NCI-H1105 (cell line): ENCODE data around the gene CARD19.

Experiments used
- DNase-seq: peaks from one replicate; lab custom pipeline; 2025; lab: John Stamatoyannopoulos, UW

The CARD19 gene

DNA sequence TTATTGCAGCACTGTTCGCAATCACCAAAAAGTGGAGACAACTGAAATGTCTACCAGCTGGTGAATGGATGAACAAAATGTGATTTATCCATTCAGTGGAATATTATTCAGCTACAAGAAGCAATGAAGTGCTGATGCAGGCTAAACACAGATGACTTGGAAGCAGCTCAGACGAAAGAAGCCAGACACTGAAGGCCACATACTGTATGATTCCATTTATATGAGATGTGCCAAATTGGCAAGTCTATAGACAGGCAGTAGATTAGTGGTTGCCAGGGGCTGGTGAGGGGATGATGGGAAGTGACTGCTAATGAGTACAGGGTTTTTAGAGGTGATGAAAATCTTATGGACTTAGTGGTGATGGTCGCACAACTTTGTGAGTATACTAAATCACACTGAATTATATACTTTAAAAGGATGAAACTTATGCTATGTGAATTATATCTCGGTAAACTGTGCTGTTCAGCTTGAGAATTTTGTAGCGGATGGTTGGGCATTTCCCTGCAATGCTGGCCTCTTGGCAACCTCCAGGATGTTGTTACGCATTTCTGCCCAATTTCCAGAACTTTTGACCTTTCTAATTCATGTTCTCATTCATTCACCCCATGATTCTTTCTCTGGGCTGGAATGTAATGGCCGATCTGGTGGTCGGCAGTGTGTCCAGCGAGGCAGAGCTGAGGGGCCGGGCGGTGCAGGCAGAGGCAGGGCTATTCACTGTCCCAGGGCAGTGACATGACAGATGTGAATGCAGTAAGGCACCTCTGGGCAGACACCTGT is 66.0 kb downstream of the CARD19 start:
- DNase-seq: no peak
